ENCODE results near the gene TICAM2. TPM values are rescaled to one million over a fixed set of nuclear protein-coding genes. Genes with fewer than 3 reads are reported as not detected.

The TICAM2 gene
- total RNA-seq, 1 experiment from 2014 or later, result 2.1 TPM

DNA sequence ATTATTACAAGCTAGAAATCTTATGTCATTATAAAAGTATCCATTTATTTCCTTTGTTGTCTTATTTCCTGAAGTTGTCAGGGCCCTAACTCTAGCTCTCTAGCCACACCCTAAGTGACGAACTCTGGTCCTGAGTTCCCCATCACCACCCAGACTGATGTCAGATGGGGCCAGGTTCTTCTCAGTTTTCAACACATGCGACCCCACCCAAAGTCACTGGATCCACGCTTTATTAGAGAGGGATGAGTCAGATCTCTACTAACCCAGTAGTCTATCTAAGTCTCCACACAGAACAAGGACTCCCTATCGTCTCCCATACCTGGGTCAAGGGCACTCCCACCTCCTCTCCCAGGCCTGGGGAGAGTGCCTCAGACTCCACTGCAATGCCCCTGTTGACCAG is 50.9 kb downstream of the TICAM2 start:
- intact Hi-C loops (cut with micrococcal nuclease; ENCODE audit: unreplicated experiment), result no loop called here
- Mint-ChIP-seq H3K9me3 (ENCODE audit: low read depth, unreplicated experiment) (no peaks in the 10 kb centered on the region), H3K27me3 (ENCODE audit: unreplicated experiment) (no peaks in the 10 kb centered on the region), H3K36me3 (ENCODE audit: insufficient read depth, unreplicated experiment) (no peaks in the 10 kb centered on the region), H3K4me3 (ENCODE audit: low read depth, unreplicated experiment) (no peak overlapping the region), H3K4me1 (ENCODE audit: low read depth, unreplicated experiment) (peaks cover 18% of the 10 kb centered on the region), H3K27ac (ENCODE audit: unreplicated experiment) (no peak overlapping the region)
- CTCF ChIA-PET, result interaction anchor here (2.2 kb wide), 1 partner anchor 23 kb away, joined by 9 read pairs; no protein-coding TSS in a partner anchor
- TF ChIP-seq, protein P1, sequence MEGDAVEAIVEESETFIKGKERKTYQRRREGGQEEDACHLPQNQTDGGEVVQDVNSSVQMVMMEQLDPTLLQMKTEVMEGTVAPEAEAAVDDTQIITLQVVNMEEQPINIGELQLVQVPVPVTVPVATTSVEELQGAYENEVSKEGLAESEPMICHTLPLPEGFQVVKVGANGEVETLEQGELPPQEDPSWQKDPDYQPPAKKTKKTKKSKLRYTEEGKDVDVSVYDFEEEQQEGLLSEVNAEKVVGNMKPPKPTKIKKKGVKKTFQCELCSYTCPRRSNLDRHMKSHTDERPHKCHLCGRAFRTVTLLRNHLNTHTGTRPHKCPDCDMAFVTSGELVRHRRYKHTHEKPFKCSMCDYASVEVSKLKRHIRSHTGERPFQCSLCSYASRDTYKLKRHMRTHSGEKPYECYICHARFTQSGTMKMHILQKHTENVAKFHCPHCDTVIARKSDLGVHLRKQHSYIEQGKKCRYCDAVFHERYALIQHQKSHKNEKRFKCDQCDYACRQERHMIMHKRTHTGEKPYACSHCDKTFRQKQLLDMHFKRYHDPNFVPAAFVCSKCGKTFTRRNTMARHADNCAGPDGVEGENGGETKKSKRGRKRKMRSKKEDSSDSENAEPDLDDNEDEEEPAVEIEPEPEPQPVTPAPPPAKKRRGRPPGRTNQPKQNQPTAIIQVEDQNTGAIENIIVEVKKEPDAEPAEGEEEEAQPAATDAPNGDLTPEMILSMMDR (IDR thresholded peaks at IDR 0.05; ENCODE audit: unreplicated experiment), result no peak
- no TSS peak for BruUV-seq (replicated peaks)
- no peak for DNase-seq

DNA sequence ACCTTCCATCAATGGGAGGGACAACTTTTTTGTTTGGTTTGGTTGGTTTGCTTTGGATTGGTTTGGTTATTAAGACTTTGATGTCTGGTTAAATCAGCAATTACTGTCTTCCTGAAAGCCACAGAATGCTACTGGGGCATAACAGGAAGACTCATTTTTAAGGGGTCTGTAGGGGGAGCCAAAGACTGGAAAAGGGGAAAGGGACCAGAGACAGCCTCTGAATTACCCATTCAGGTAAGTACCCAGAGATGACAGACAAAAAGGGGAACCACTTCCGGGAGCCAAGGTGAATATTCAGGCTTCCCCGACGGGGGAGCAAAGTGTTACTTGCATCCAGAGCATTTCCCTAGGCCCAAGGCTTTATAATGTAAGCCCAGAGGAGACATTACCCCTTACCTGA is 53.1 kb downstream of the TICAM2 start:
- DNase-seq, result peak; percentile 26
- H3K27ac Mint-ChIP-seq (ENCODE audit: unreplicated experiment), result no peak overlapping the region
- peaks cover 27% of the 10 kb centered on the region for H3K4me1 Mint-ChIP-seq (ENCODE audit: low read depth, unreplicated experiment)
- intact Hi-C loops (cut with micrococcal nuclease; ENCODE audit: unreplicated experiment), result loop anchor here (1.0 kb wide), 2 partner anchors 25 to 36 kb away; no protein-coding TSS in a partner anchor
- no peak overlapping the region for H3K4me3 Mint-ChIP-seq (ENCODE audit: low read depth, unreplicated experiment)
- TF ChIP-seq, protein P1 (IDR thresholded peaks at IDR 0.05; ENCODE audit: unreplicated experiment), result no peak
- H3K36me3 Mint-ChIP-seq (ENCODE audit: insufficient read depth, unreplicated experiment), result peaks cover 13% of the 10 kb centered on the region
- no TSS peak for BruUV-seq (replicated peaks)
- H3K9me3 Mint-ChIP-seq (ENCODE audit: low read depth, unreplicated experiment), result no peaks in the 10 kb centered on the region
- CTCF ChIA-PET, result no interaction called here
- no peaks in the 10 kb centered on the region for H3K27me3 Mint-ChIP-seq (ENCODE audit: unreplicated experiment)

DNA sequence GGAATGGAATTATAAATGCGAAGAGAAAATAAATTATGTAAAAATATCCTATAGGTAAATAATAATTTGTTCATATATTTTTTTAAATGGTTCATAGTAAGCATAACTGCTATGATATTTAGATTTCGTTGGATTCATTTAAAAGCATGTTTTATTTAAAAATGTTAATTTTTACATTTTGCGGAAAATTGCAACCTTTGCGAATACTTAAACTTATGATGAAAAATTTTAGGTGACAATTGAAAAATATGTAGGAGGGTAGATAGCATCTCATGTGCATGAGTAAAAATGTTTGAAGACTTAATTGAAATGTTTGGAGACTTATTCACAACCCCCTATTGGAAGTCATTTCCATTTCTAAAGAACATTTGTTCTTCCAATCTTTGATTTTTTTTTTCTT is 53.6 kb downstream of the TICAM2 start:
- CTCF ChIA-PET, result no interaction called here
- BruUV-seq (replicated peaks), result no TSS peak
- H3K36me3 Mint-ChIP-seq (ENCODE audit: insufficient read depth, unreplicated experiment), result peaks cover 18% of the 10 kb centered on the region
- H3K27me3 Mint-ChIP-seq (ENCODE audit: unreplicated experiment), result no peaks in the 10 kb centered on the region
- TF ChIP-seq, protein P1 (IDR thresholded peaks at IDR 0.05; ENCODE audit: unreplicated experiment), result no peak
- H3K4me1 Mint-ChIP-seq (ENCODE audit: low read depth, unreplicated experiment), result peaks cover 27% of the 10 kb centered on the region
- H3K4me3 Mint-ChIP-seq (ENCODE audit: low read depth, unreplicated experiment), result no peak overlapping the region
- no peaks in the 10 kb centered on the region for H3K9me3 Mint-ChIP-seq (ENCODE audit: low read depth, unreplicated experiment)
- H3K27ac Mint-ChIP-seq (ENCODE audit: unreplicated experiment), result no peak overlapping the region
- DNase-seq, result no peak
- intact Hi-C loops (cut with micrococcal nuclease; ENCODE audit: unreplicated experiment), result loop anchor here (1.0 kb wide), 2 partner anchors 26 to 37 kb away; no protein-coding TSS in a partner anchor

DNA sequence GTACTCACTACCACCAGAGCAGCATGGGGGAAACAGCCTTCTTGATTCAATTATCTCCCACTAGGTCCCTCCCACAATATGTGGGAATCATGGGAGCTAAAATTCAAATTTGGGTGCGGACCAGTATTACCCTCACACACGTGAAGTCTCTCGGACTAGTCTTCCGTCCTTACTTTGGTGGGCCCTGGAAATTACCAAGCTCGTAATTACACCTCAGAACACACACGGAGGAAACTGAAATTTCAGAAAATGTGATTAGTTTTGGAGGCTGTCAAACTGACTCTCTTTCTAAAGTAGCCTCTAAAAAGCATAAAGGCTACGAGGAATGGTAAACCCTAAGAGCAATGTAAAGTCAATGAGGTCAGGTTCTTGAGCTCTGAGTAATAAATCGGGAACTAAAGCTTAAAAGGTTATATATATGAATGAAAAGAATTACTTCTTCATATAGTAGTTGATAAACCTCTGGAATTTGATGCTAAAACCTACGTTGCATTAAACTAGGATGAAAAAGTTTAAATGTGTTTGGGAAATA is 56.9 kb downstream of the TICAM2 start:
- no peak for DNase-seq
- intact Hi-C loops (cut with micrococcal nuclease; ENCODE audit: unreplicated experiment), result no loop called here
- peaks cover 50% of the 10 kb centered on the region for H3K36me3 Mint-ChIP-seq (ENCODE audit: insufficient read depth, unreplicated experiment)
- TF ChIP-seq, protein P1 (IDR thresholded peaks at IDR 0.05; ENCODE audit: unreplicated experiment), result no peak
- BruUV-seq (replicated peaks), result no TSS peak
- no peaks in the 10 kb centered on the region for H3K27me3 Mint-ChIP-seq (ENCODE audit: unreplicated experiment)
- H3K4me1 Mint-ChIP-seq (ENCODE audit: low read depth, unreplicated experiment), result peaks cover 8% of the 10 kb centered on the region
- H3K4me3 Mint-ChIP-seq (ENCODE audit: low read depth, unreplicated experiment), result peak overlapping the region; percentile 80
- H3K9me3 Mint-ChIP-seq (ENCODE audit: low read depth, unreplicated experiment), result no peaks in the 10 kb centered on the region
- peak overlapping the region; percentile 78 for H3K27ac Mint-ChIP-seq (ENCODE audit: unreplicated experiment)
- CTCF ChIA-PET, result interaction anchor here (1.3 to 4.0 kb wide), 5 partner anchors 11 to 173 kb away, joined by 5 to 24 read pairs (median 6); no protein-coding TSS in a partner anchor
